Immature natural killer cell (primary cell): ENCODE results near the gene ZBTB3. TPM values are rescaled to one million over a fixed set of nuclear protein-coding genes. Genes with fewer than 3 reads are reported as not detected.
"Not testable (repeated sequence)": the region's sequence is repeated elsewhere in the genome, so short reads cannot be mapped to it uniquely, and the experiment has no call there.

Experiments
- DNase-seq, 3 donors: peaks; one replicate each; pipeline ENCODE4 v3.0.0; 2022; ENCODE audit warnings: mixed read lengths in 1 of 3
- H3K27ac Mint-ChIP-seq, 6 donors: one replicate each; pipeline ENCODE4 v1.8.0; 2020; ENCODE audit warnings: mixed read lengths in 6 of 6, mild to moderate bottlenecking in 5 of 6, inconsistent platforms in 4 of 6, moderate library complexity in 3 of 6
- H3K27me3 Mint-ChIP-seq, 3 donors: one replicate each; pipeline ENCODE4 v1.8.0; 2020 to 2021; ENCODE audit warnings: low read depth in 3 of 3, mild to moderate bottlenecking in 3 of 3, mixed read lengths in 3 of 3, moderate library complexity in 3 of 3, inconsistent platforms in 1 of 3
- H3K36me3 Mint-ChIP-seq, 3 donors: one replicate each; pipeline ENCODE4 v1.8.0; 2020; ENCODE audit warnings: mixed read lengths in 3 of 3, inconsistent platforms in 2 of 3, mild to moderate bottlenecking in 2 of 3
- H3K4me1 Mint-ChIP-seq, 2 donors: one replicate each; pipeline ENCODE4 v1.8.0; 2020; ENCODE audit warnings: inconsistent platforms in 2 of 2, mild to moderate bottlenecking in 2 of 2, mixed read lengths in 2 of 2, moderate library complexity in 1 of 2
- H3K4me3 Mint-ChIP-seq, 5 donors: one replicate each; pipeline ENCODE4 v1.8.0; 2020; ENCODE audit warnings: mild to moderate bottlenecking in 5 of 5, mixed read lengths in 5 of 5, inconsistent platforms in 3 of 5, moderate library complexity in 3 of 5
- H3K9me3 Mint-ChIP-seq, 6 donors: one replicate each; pipeline ENCODE4 v1.8.0; 2020; ENCODE audit warnings: mild to moderate bottlenecking in 6 of 6, mixed read lengths in 6 of 6, inconsistent platforms in 4 of 6, moderate library complexity in 3 of 6
- polyA plus RNA-seq, 3 donors: library from polyadenylated mRNA; unstranded; fragments of 300-500 nt; fragmentation: Illumina TruSeq; gene quantifications; one replicate each; pipeline ENCODE4 v1.2.3, GENCODE V29; 2021

The ZBTB3 gene
- polyA plus RNA-seq, 3 donors from 2014 or later, result 4.1 to 14.2 (median 5.5) TPM

GRCh38 chr11:62747475-62748160, 6.3 kb downstream of the ZBTB3 start:
- Mint-ChIP-seq H3K27me3 (no peaks in the 10 kb centered on the region), H3K4me1 (peaks cover under 1 to 5% of the 10 kb centered on the region in 2 donors), H3K36me3 (peaks cover 0 to 7% (median 0%) of the 10 kb centered on the region in 3 donors), H3K27ac (peak overlapping the region in 1 of 6 donors; percentile 35), H3K4me3 (no peak overlapping the region), H3K9me3 (no peaks in the 10 kb centered on the region)
- DNase-seq, result no peak

GRCh38 chr11:62737196-62737595, 16.8 kb downstream of the ZBTB3 start:
- no peak overlapping the region for H3K27ac Mint-ChIP-seq
- peaks cover 14 to 24% (median 18%) of the 10 kb centered on the region in 3 donors for H3K36me3 Mint-ChIP-seq
- peaks cover 0 to 1% (median 0%) of the 10 kb centered on the region in 3 donors for H3K27me3 Mint-ChIP-seq
- no peak for DNase-seq
- H3K4me1 Mint-ChIP-seq, result peaks cover 2 to 7% of the 10 kb centered on the region in 2 donors
- no peaks in the 10 kb centered on the region for H3K9me3 Mint-ChIP-seq
- H3K4me3 Mint-ChIP-seq, result no peak overlapping the region

- peaks cover 23 to 33% of the 10 kb centered on the region in 2 donors for H3K4me1 Mint-ChIP-seq
- peak overlapping the region in 1 of 6 donors; percentile 18 for H3K27ac Mint-ChIP-seq
- DNase-seq, result no peak
- H3K36me3 Mint-ChIP-seq, result peaks cover 4 to 10% (median 7%) of the 10 kb centered on the region in 3 donors
- no peak overlapping the region for H3K4me3 Mint-ChIP-seq
- no peaks in the 10 kb centered on the region for H3K9me3 Mint-ChIP-seq
- H3K27me3 Mint-ChIP-seq, result peaks cover 3 to 9% (median 7%) of the 10 kb centered on the region in 3 donors
Observed at GRCh38 chr11:62732830-62733229, 21.1 kb downstream of the ZBTB3 start.

- not testable (repeated sequence) for H3K9me3 Mint-ChIP-seq, H3K36me3 Mint-ChIP-seq, DNase-seq
- peaks cover 13 to 19% (median 15%) of the 10 kb centered on the region in 3 donors for H3K27me3 Mint-ChIP-seq
- peaks cover 37 to 46% of the 10 kb centered on the region in 2 donors for H3K4me1 Mint-ChIP-seq
- peak overlapping the region in 4 of 6 donors; percentile 21 to 57 (median 41) for H3K27ac Mint-ChIP-seq
- peak overlapping the region; percentile 58 to 98 (median 95) for H3K4me3 Mint-ChIP-seq
Observed at GRCh38 chr11:62730076-62730475, 23.9 kb downstream of the ZBTB3 start.

- H3K4me1 Mint-ChIP-seq, result peaks cover 54 to 61% of the 10 kb centered on the region in 2 donors
- H3K36me3 Mint-ChIP-seq, result peaks cover 9 to 18% (median 16%) of the 10 kb centered on the region in 3 donors
- peak; percentile 81 to 84 (median 84) for DNase-seq
- H3K27ac Mint-ChIP-seq, result peak within 1 kb of the TSS; percentile 85 to 99 (median 94)
- H3K4me3 Mint-ChIP-seq, result peak within 1 kb of the TSS; percentile 82 to 98 (median 96)
- H3K27me3 Mint-ChIP-seq, result peaks cover 13 to 19% (median 15%) of the 10 kb centered on the region in 3 donors
- no peaks in the 10 kb centered on the region for H3K9me3 Mint-ChIP-seq
Observed at GRCh38 chr11:62728171-62728988, 25.6 kb downstream of the ZBTB3 start, which contains the start of gene TTC9C. Gene TTC9C, plus strand, starts transcription at chr11:62728486. Its CDS starts 363 bp downstream, at chr11:62728849.

- Mint-ChIP-seq H3K27me3 (peaks cover 13 to 19% (median 15%) of the 10 kb centered on the region in 3 donors), H3K4me1 (peaks cover 53 to 60% of the 10 kb centered on the region in 2 donors), H3K27ac (peak overlapping the region; percentile 85 to 99 (median 94)), H3K36me3 (peaks cover 4 to 19% (median 16%) of the 10 kb centered on the region in 3 donors), H3K4me3 (peak overlapping the region; percentile 82 to 98 (median 96)), H3K9me3 (no peaks in the 10 kb centered on the region)
- DNase-seq, result peak; percentile 93 to 96 (median 96)
Observed at GRCh38 chr11:62727872-62728170, 26.1 kb downstream of the ZBTB3 start.

GRCh38 chr11:62727165-62727871, 26.6 kb downstream of the ZBTB3 start, which contains the start of gene HNRNPUL2:
Gene HNRNPUL2, minus strand, starts transcription at chr11:62727457. Its CDS starts 301 bp downstream, at chr11:62727156.
- Mint-ChIP-seq H3K9me3 (no peaks in the 10 kb centered on the region), H3K27me3 (peaks cover 13 to 19% (median 15%) of the 10 kb centered on the region in 3 donors), H3K4me1 (peaks cover 56 to 64% of the 10 kb centered on the region in 2 donors), H3K4me3 (peak within 1 kb of the TSS; percentile 82 to 98 (median 96)), H3K27ac (peak within 1 kb of the TSS; percentile 93 to 99 (median 94)), H3K36me3 (peaks cover 4 to 24% (median 21%) of the 10 kb centered on the region in 3 donors)
- peak; percentile 99 for DNase-seq

GRCh38 chr11:62726915-62727164, 27.1 kb downstream of the ZBTB3 start:
- Mint-ChIP-seq H3K4me1 (peaks cover 58 to 67% of the 10 kb centered on the region in 2 donors), H3K9me3 (no peaks in the 10 kb centered on the region), H3K36me3 (peaks cover 9 to 29% (median 24%) of the 10 kb centered on the region in 3 donors), H3K27me3 (peaks cover 13 to 19% (median 15%) of the 10 kb centered on the region in 3 donors), H3K4me3 (peak overlapping the region; percentile 82 to 98 (median 96)), H3K27ac (peak overlapping the region; percentile 90 to 99 (median 94))
- DNase-seq, result no peak

- Mint-ChIP-seq H3K27ac (peak overlapping the region; percentile 93 to 99 (median 94)), H3K36me3 (peaks cover 14 to 34% (median 29%) of the 10 kb centered on the region in 3 donors), H3K4me1 (peaks cover 56 to 65% of the 10 kb centered on the region in 2 donors), H3K27me3 (peaks cover 13 to 19% (median 15%) of the 10 kb centered on the region in 3 donors), H3K9me3 (no peaks in the 10 kb centered on the region), H3K4me3 (peak overlapping the region; percentile 82 to 98 (median 96))
- DNase-seq, result no peak
Observed at GRCh38 chr11:62726156-62726914, 27.6 kb downstream of the ZBTB3 start.

- peaks cover 54 to 61% of the 10 kb centered on the region in 2 donors for H3K4me1 Mint-ChIP-seq
- H3K36me3 Mint-ChIP-seq, result peaks cover 20 to 40% (median 35%) of the 10 kb centered on the region in 3 donors
- no peaks in the 10 kb centered on the region for H3K9me3 Mint-ChIP-seq
- H3K4me3 Mint-ChIP-seq, result peak overlapping the region; percentile 82 to 98 (median 96)
- peak overlapping the region; percentile 93 to 99 (median 94) for H3K27ac Mint-ChIP-seq
- peaks cover 13 to 19% (median 15%) of the 10 kb centered on the region in 3 donors for H3K27me3 Mint-ChIP-seq
- DNase-seq, result no peak
Observed at GRCh38 chr11:62725646-62726045, 28.3 kb downstream of the ZBTB3 start.

GRCh38 chr11:62724171-62724570, 29.8 kb downstream of the ZBTB3 start:
- Mint-ChIP-seq H3K9me3 (no peaks in the 10 kb centered on the region), H3K27ac (peak overlapping the region in 5 of 6 donors; percentile 48 to 94 (median 80)), H3K4me1 (peaks cover 50 to 56% of the 10 kb centered on the region in 2 donors), H3K36me3 (peaks cover 28 to 51% (median 44%) of the 10 kb centered on the region in 3 donors), H3K4me3 (peak overlapping the region; percentile 82 to 98 (median 96)), H3K27me3 (peaks cover 12 to 19% (median 13%) of the 10 kb centered on the region in 3 donors)
- no peak for DNase-seq

GRCh38 chr11:62721994-62722393, 32.0 kb downstream of the ZBTB3 start:
- no peak overlapping the region for H3K4me3 Mint-ChIP-seq
- H3K27me3 Mint-ChIP-seq, result peaks cover 0 to 3% (median 2%) of the 10 kb centered on the region in 3 donors
- peaks cover 36 to 62% (median 53%) of the 10 kb centered on the region in 3 donors for H3K36me3 Mint-ChIP-seq
- H3K4me1 Mint-ChIP-seq, result peaks cover 47 to 57% of the 10 kb centered on the region in 2 donors
- DNase-seq, result no peak
- no peaks in the 10 kb centered on the region for H3K9me3 Mint-ChIP-seq
- peak overlapping the region in 1 of 6 donors; percentile 25 for H3K27ac Mint-ChIP-seq
